Measurements from ENCODE around the gene GPR101.

GRCh38 chrX:137032841-137033773 lies 688 bp downstream of the GPR101 start:
- TF ChIP-seq CTCF (conservative IDR thresholded peaks at IDR 0.05; ENCODE audit: low read depth, low read length) = no peak
- no peak for TF ChIP-seq SMC3 (IDR thresholded peaks at IDR 0.05; ENCODE audit: low read depth, low read length)
- TF ChIP-seq RAD21 (IDR thresholded peaks at IDR 0.05; ENCODE audit: low read length) = no peak
- TF ChIP-seq MAFK (IDR thresholded peaks at IDR 0.05; ENCODE audit: low read depth, low read length) = no peak
- no peak for TF ChIP-seq CEBPB (IDR thresholded peaks at IDR 0.05; ENCODE audit: low read depth, low read length)
